ENCODE data around the gene BSDC1. TPM values are rescaled to one million over a fixed set of nuclear protein-coding genes. Genes with fewer than 3 reads are reported as not detected.
"Not testable (repeated sequence)": the region's sequence is repeated elsewhere in the genome, so short reads cannot be mapped to it uniquely, and the experiment has no call there.

The BSDC1 gene
- total and polyA plus RNA-seq, 10 of the 15 experiments (the other 5 are each of a cell fraction or from before 2014, with no cell fraction given), result 3.0 to 39.7 (median 22.8) TPM

GRCh38 chr1:32398401-32398800 is 4.2 kb upstream of the BSDC1 start (continued):
- TF ChIP-seq SREBF2 (IDR thresholded peaks at IDR 0.05; ENCODE audit: low read length) (no peak), RFX5 (IDR thresholded peaks at IDR 0.05; ENCODE audit: low read depth, low read length) (no peak), CHD2 (IDR thresholded peaks at IDR 0.05; ENCODE audit: borderline replicate concordance, low read depth, low read length) (no peak), PML (IDR thresholded peaks at IDR 0.05; ENCODE audit: low read length) (no peak), JUND (IDR thresholded peaks at IDR 0.05; ENCODE audit: low read depth, low read length) (no peak)

GRCh38 chr1:32396524-32396923 is 2.3 kb upstream of the BSDC1 start:
- H3K27me3 ChIP-seq (replicated peaks in 1 of 2; ENCODE audit: control insufficient read depth in 2 of 2, insufficient read depth in 2 of 2, low read length in 1 of 2); H3K9me3 ChIP-seq (replicated peaks; ENCODE audit: control insufficient read depth, insufficient read depth, low read length); H3K36me3 ChIP-seq (ENCODE audit: control insufficient read depth in 2 of 2, insufficient read depth in 2 of 2, low read length in 1 of 2); H3K4me2 ChIP-seq (ENCODE audit: control insufficient read depth, insufficient read depth); BruUV-seq (replicated peaks); FAIRE-seq; H3K27ac ChIP-seq (ENCODE audit: control insufficient read depth, insufficient read depth); intact Hi-C loops (cut with micrococcal nuclease; ENCODE audit: unreplicated experiment); DNase-seq (ENCODE audit: low read depth, low spot score); H3K4me3 ChIP-seq; ATAC-seq; H3K4me1 ChIP-seq (ENCODE audit: control insufficient read depth, insufficient read depth, low read length); H4K20me1 ChIP-seq (ENCODE audit: control insufficient read depth, insufficient read depth); H2AFZ ChIP-seq (ENCODE audit: control insufficient read depth, low read depth, low read length); H3K9ac ChIP-seq (ENCODE audit: control insufficient read depth, insufficient read depth, low read length); in situ Hi-C loops (cut with MboI): not testable (repeated sequence)
- POLR2A ChIA-PET, result interaction anchor here (0.6 to 0.7 kb wide), 3 partner anchors 45 to 367 kb away, joined by 4 read pairs; no protein-coding TSS in a partner anchor
- RAD21 ChIA-PET (ENCODE audit: unreplicated experiment), result interaction anchor here (2.3 kb wide), 1 partner anchor 60 kb away, joined by 8 read pairs; the partner anchor contains the start of gene MARCKSL1
- peaks cover 12% of the 10 kb centered on the region for H3K79me2 ChIP-seq (ENCODE audit: control insufficient read depth, insufficient read depth, low read length)
- SMC1A ChIA-PET (ENCODE audit: uncharacterized antibody, unreplicated experiment), result interaction anchor here (1.0 to 1.9 kb wide), 2 partner anchors 15 to 17 kb away, joined by 3 to 4 read pairs; no protein-coding TSS in a partner anchor
- CTCF ChIA-PET, result interaction anchor here (0.7 kb wide), 1 partner anchor 14 kb away, joined by 3 read pairs; no protein-coding TSS in a partner anchor
- WGBS (ENCODE audit: insufficient coverage, insufficient replicate concordance, low lambda C conversion rate, missing lambda C conversion rate), result 51% methylated on average over 5 of the region's 5 CpGs

All from GM12878 (cell line).